ENCODE data around the gene OXCT2.

Gene OXCT2

GRCh38 chr1:39745016-39745670, 26.0 kb downstream of the OXCT2 start:
- peaks cover 6% of the 10 kb centered on the region for H3K4me1 ChIP-seq (ENCODE audit: low read length)
- TF ChIP-seq CTCF (IDR thresholded peaks at IDR 0.05; ENCODE audit: low read depth, low read length) = no peak
- TF ChIP-seq EZH2phosphoT487 (IDR thresholded peaks at IDR 0.05; ENCODE audit: low read depth) = no peak
- H3K9me3 ChIP-seq (ENCODE audit: insufficient read depth, low read length) = no peaks in the 10 kb centered on the region
- no peak overlapping the region for H2AFZ ChIP-seq (ENCODE audit: low read depth, low read length)
- H3K4me3 ChIP-seq (ENCODE audit: low read length) = no peak overlapping the region
- H3K36me3 ChIP-seq (replicated peaks; ENCODE audit: low read depth, low read length) = peaks cover 35% of the 10 kb centered on the region
- no peaks in the 10 kb centered on the region for H3K27me3 ChIP-seq (ENCODE audit: low read depth, low read length)
- no peaks in the 10 kb centered on the region for H4K20me1 ChIP-seq (ENCODE audit: insufficient read depth, low read length)
- no peak overlapping the region for H3K27ac ChIP-seq (ENCODE audit: low read length)
- H3K4me2 ChIP-seq (ENCODE audit: low read length) = no peak overlapping the region
- H3K79me2 ChIP-seq (ENCODE audit: low read length) = peaks cover 4% of the 10 kb centered on the region
- no peak overlapping the region for H3K9ac ChIP-seq (ENCODE audit: low read length)

GRCh38 chr1:39738622-39739366, 32.4 kb downstream of the OXCT2 start, which contains the start of gene PPIE:
Gene PPIE (plus strand): TSS chr1:39738882. CDS start chr1:39738901, 19 bp downstream.
- peak within 1 kb of the TSS; percentile 92 for H3K9ac ChIP-seq (ENCODE audit: low read length)
- H3K27ac ChIP-seq (ENCODE audit: low read length) = 0 out of 2 replicates have a peak within 1 kb of the TSS, but pooled peaks have one; percentile 25
- H3K36me3 ChIP-seq (replicated peaks; ENCODE audit: low read depth, low read length) = peaks cover 11% of the 10 kb centered on the region
- peak within 1 kb of the TSS; percentile 92 for H3K4me3 ChIP-seq (ENCODE audit: low read length)
- H3K9me3 ChIP-seq (ENCODE audit: insufficient read depth, low read length) = no peaks in the 10 kb centered on the region
- no peaks in the 10 kb centered on the region for H4K20me1 ChIP-seq (ENCODE audit: insufficient read depth, low read length)
- H3K79me2 ChIP-seq (ENCODE audit: low read length) = peaks cover 18% of the 10 kb centered on the region
- peaks cover 21% of the 10 kb centered on the region for H3K4me1 ChIP-seq (ENCODE audit: low read length)
- peak within 1 kb of the TSS; percentile 90 for H3K4me2 ChIP-seq (ENCODE audit: low read length)
- H3K27me3 ChIP-seq (ENCODE audit: low read depth, low read length) = no peaks in the 10 kb centered on the region
- peak within 1 kb of the TSS; percentile 92 for H2AFZ ChIP-seq (ENCODE audit: low read depth, low read length)
- TF ChIP-seq CTCF (IDR thresholded peaks at IDR 0.05; ENCODE audit: low read depth, low read length) = no peak
- TF ChIP-seq EZH2phosphoT487 (IDR thresholded peaks at IDR 0.05; ENCODE audit: low read depth) = no peak

- H3K36me3 ChIP-seq (replicated peaks; ENCODE audit: low read depth, low read length) = peaks cover 7% of the 10 kb centered on the region
- H4K20me1 ChIP-seq (ENCODE audit: insufficient read depth, low read length) = no peaks in the 10 kb centered on the region
- H3K9ac ChIP-seq (ENCODE audit: low read length) = no peak overlapping the region
- H2AFZ ChIP-seq (ENCODE audit: low read depth, low read length) = no peak overlapping the region
- no peak overlapping the region for H3K4me2 ChIP-seq (ENCODE audit: low read length)
- no peaks in the 10 kb centered on the region for H3K9me3 ChIP-seq (ENCODE audit: insufficient read depth, low read length)
- no peak overlapping the region for H3K27ac ChIP-seq (ENCODE audit: low read length)
- peaks cover 18% of the 10 kb centered on the region for H3K79me2 ChIP-seq (ENCODE audit: low read length)
- TF ChIP-seq CTCF (IDR thresholded peaks at IDR 0.05; ENCODE audit: low read depth, low read length) (no peak), EZH2phosphoT487 (IDR thresholded peaks at IDR 0.05; ENCODE audit: low read depth) (no peak)
- no peak overlapping the region for H3K4me3 ChIP-seq (ENCODE audit: low read length)
- H3K27me3 ChIP-seq (ENCODE audit: low read depth, low read length) = peaks cover 8% of the 10 kb centered on the region
- peaks cover 21% of the 10 kb centered on the region for H3K4me1 ChIP-seq (ENCODE audit: low read length)
Observed at GRCh38 chr1:39737546-39738169, 33.5 kb downstream of the OXCT2 start.

- H3K27ac ChIP-seq (ENCODE audit: low read length) = no peak overlapping the region
- H3K4me2 ChIP-seq (ENCODE audit: low read length) = no peak overlapping the region
- no peaks in the 10 kb centered on the region for H4K20me1 ChIP-seq (ENCODE audit: insufficient read depth, low read length)
- no peak overlapping the region for H3K9ac ChIP-seq (ENCODE audit: low read length)
- H2AFZ ChIP-seq (ENCODE audit: low read depth, low read length) = no peak overlapping the region
- H3K27me3 ChIP-seq (ENCODE audit: low read depth, low read length) = peaks cover 8% of the 10 kb centered on the region
- H3K79me2 ChIP-seq (ENCODE audit: low read length) = peaks cover 18% of the 10 kb centered on the region
- TF ChIP-seq EZH2phosphoT487 (IDR thresholded peaks at IDR 0.05; ENCODE audit: low read depth) (no peak), CTCF (IDR thresholded peaks at IDR 0.05; ENCODE audit: low read depth, low read length) (no peak)
- peaks cover 21% of the 10 kb centered on the region for H3K4me1 ChIP-seq (ENCODE audit: low read length)
- no peak overlapping the region for H3K4me3 ChIP-seq (ENCODE audit: low read length)
- no peaks in the 10 kb centered on the region for H3K36me3 ChIP-seq (replicated peaks; ENCODE audit: low read depth, low read length)
- H3K9me3 ChIP-seq (ENCODE audit: insufficient read depth, low read length) = no peaks in the 10 kb centered on the region
Observed at GRCh38 chr1:39735731-39736130, 35.4 kb downstream of the OXCT2 start.

Data from OCI-LY3 (cell line).